Middle frontal gyrus (tissue), 1 donor: Measurements from ENCODE around the gene TCERG1L.
"Not testable (repeated sequence)": the region's sequence is repeated elsewhere in the genome, so short reads cannot be mapped to it uniquely, and the experiment has no call there.

Experiments used
- DNase-seq: peaks from one replicate; pipeline ENCODE4 v3.0.0-alpha.2; 2015; ENCODE audit warnings: low spot score; ENCODE audit errors: extremely low spot score

The TCERG1L gene

DNA sequence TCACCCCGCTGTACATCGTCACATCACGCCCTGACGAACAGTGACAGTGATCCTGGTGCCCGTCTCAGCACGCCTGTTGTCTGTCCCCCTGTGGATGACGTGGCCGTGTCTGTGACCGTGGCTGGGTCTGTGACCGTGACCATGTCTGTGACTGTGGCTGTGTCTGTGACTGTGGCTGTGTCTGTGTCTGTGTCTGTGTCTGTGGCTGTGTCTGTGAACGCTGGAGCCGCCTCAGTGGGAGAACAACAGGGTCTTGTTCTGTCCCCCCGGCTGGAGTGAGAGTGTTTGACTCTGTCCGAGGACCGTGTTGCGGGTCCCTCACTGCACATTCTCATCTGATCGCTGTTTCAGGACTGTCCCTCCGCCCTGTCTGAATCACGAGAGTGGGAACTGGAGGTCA, 202.2 kb downstream of the TCERG1L start:
- no peak for DNase-seq

DNA sequence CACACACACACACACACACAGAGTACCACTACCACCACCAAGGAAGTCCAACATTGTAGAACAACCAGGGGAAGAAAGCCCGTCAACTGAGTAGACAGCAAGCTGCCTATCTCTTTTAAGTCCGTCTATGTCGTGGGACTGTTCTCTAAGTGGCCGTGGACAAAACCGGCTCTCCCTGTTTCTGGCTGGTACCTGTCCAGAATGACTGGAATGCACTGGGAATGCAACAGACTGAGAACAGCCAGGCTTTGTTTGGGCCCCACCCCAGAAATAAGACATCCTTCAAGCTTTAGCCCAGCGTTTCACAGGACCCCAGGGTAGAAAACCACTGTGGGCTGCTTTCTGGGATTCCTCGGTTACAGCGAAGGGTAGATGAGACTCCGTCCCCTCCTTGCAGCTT, 203.6 kb downstream of the TCERG1L start:
- DNase-seq, result no peak

DNA sequence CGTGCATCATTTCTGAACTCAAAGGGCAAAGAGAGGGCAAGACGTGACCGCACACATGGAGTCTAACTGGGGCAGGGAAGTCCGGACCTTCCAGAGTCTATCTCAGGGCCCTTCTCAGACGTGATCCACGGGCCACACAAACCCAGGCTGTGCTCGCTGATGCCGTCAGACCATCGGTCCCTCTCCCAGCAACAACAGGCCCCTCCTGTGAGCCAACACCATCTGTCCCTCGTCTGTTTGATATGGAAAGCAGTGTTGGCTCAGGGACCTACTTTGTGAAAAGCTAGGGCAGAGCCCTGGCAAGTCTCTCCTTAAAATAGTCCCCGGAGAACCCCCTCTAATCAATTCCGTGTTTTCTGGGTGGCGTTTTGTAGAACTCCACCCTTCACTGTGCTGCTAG, 208.8 kb downstream of the TCERG1L start:
- no peak for DNase-seq

DNA sequence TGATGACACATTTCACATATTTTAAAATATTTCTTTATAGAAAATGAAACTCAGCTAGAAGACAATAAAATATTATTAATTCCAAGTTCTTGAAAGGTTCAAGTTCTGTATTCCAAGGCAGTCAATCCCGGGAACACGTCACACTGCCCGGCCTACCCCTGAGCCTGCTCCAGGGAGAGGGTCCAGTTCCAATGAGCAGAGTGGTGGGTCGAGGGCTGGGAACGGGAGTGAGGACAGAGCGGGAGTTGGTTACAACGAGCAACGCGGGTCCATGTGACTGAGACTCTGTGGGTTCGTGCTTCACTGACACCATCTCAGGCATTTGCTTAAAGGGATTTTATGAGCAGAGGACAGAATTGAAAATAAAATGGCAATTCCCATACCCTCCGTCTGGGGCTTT, 209.4 kb downstream of the TCERG1L start:
- no peak for DNase-seq

DNA sequence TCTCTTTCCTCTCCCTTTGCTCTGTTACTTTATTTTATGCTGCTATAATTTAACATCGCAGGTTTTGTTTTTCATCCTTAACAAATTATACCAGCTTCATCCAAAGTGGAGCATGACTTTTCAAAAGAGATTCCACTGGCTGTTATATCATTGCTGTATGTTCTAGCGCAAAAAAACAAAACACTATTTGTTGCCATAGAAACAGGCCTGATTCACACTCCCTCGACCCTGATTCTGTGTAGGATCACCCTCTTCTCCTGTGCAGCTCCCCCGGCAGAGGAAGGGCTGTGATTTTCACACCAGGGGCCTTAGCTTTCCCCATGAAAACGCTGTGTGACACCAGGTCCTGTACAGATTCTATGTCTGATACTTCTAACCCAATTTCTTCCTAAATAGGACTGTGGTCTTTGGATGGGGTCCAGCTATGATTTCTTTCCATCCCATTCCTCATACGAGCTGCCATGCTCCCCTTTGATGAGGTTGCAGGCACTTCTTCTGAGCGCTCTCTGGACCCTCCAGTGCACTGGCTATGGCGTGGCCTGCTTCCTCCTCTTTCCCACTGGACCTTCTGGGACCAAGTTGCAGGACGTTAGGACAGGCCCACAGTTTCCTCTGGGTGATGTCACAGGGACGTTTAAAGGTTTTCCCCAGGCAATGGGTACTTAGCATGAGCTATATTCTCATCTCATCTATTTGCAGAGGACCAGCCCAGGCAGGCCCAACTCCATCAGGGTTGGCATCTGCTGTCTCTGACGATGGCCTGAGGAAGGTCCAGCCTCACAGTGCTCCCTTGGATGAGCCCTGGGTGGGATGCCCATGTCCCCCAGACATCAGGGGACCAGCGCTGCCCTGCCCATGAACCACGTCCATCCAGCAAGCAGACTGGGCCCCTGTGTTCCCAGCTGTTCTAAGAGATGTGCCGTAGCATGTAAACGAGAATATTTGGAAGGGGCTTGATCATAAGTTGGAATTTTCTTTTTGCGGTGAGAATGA, 210.8 kb downstream of the TCERG1L start:
- DNase-seq, result not testable (repeated sequence)

DNA sequence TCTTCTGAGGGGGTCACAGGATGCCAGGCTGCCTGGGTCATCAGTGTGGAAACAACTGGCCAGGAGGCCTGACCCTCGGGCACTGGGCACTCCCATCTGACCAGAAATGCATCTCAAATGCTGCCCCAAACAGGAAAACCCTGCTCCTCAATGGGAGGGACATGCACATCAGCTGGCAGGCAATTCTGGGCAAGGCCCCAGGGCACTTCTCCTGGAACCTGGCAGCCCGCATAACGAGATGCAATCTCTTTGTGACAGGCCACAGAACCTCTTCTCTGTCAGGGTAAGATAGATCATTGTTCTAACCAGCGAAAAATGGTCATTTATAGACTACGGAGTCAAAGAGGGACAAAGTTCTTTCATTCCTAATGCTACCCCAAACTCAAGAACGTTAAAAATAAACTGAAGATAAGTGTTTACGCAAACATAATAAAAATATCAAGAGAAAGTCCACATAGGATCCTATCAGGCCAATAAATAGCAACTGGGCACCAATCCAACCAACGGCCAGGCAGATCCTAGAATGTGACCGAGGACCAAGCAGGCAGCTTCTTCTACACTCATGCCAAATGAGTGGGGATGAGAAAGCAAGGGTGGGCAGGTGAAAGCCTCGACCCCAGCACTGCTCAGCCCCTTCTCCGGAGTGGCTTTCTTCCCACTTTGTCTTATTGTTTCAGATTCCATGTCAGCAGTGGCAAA, 212.3 kb downstream of the TCERG1L start:
- no peak for DNase-seq

DNA sequence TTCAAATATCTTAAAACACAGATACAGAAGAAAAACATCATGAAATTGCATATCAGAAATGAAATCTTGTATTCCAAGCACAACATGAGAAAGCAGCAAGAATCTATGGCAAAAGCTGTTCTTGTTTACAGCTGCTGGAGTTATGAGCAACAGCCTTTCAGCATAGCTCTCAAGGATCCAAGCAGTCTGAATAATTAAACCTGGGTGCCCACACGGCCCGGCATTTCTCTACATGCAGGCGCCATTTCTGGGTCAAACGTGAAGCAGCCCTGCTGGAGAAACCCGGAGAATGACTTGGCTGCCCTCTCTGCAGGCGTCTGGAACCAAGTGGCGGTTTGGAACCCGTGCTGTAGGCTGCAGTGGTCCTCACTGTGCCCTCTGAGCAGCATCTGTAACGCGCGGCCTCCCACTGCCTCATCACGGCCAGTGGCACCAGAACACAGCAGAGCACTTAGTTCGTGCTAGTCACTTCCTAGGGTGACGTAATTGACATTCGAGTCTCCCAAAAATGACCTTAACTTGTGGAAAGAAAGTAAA, 213.0 kb downstream of the TCERG1L start:
- DNase-seq, result no peak

DNA sequence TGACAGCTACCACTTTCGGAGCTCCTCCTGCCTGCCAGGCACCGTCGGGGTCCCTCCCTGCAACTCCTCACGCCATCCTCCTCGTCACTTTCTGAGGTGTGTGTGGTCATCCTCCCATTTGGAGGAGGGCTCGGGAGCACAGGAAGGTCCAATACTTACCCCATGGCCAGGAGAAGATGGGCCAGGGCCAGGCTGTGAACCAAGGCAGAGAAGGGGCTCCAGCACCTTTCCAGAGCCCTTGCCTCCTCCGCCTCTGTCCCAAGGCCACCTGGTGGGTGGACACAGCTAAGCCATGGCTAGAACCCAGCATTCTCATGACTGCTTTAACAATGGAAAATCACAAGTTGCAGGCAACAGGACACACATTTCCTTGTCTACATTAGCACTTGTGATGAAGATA, 215.5 kb downstream of the TCERG1L start:
- DNase-seq, result no peak

DNA sequence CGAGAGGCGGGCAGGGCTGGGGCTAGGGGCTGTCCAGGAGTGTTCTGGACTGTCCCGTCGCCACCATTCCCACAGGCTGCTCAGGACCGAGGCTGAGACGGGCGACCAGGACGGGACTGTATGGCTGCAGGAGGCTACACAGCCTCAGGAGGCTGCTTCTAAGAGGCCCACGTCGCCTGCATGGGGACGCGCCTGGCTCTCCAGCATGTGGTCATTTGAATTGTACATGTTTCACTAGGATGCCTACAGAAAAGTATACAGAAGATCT, 216.3 kb downstream of the TCERG1L start:
- no peak for DNase-seq

DNA sequence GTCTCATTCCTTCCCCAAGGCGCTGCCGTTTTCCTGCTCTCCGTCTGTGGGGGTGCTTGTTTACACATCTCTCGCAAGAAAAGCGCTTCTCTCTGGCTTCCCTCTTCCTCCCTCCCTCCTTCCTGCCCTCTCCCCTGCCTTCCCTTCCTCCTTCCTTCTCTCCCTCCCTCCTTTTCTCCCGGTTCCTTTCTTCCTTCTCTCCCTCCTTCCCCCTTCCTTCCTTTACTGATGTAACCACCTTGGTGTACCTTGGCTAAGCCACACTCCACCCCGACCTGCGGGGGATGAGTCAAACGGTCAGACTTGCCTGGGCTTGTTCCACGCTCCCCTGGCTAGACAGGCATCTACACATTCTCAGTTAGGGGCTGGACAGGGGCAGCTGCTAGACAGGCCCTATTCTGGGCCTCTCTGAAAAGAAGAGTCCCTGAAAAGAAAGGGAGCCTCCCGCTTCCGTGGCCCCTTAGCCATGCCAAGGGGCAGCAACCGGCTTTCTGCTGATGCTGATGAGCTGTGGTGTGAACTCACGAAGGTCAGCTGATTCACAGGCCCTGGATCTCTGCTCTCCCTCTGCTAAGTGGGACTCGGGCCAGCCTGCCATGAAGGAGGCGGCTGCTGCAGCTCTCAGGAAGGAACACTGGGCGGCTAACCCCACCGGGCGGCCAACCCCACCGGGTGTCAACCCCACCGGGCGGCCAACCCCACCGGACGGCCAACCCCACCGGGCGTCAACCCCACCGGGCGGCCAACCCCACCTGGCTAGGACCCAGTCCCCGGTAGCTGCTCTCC, 216.8 kb downstream of the TCERG1L start:
- DNase-seq, result no peak

DNA sequence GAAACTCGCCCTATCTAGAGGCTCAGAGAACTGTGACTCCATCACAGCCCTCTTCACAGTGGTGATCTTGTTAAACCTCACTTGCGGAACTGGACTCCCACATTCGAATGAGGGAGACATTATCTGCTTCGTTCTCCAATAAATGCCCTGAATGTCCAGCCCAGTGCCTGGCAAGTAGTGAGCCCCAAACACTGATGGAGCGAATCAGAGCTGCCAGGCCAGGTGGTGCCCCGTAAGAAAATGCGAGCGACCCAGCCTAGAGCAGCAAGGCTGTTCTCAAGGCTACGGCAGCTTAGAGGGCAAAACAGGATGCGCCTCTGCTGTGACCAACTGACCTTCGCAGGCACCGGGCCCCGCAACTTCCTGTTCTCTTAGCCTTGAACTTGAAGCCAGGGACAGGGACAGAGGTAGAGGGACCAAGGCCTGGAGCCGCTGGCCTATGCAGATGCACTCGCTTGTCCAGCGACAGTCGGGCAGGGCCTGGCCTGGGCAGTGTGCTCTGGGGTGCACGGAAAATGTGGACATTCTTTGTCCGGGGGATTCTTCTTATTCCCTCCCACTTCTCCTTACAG, 217.6 kb downstream of the TCERG1L start:
- DNase-seq, result no peak

DNA sequence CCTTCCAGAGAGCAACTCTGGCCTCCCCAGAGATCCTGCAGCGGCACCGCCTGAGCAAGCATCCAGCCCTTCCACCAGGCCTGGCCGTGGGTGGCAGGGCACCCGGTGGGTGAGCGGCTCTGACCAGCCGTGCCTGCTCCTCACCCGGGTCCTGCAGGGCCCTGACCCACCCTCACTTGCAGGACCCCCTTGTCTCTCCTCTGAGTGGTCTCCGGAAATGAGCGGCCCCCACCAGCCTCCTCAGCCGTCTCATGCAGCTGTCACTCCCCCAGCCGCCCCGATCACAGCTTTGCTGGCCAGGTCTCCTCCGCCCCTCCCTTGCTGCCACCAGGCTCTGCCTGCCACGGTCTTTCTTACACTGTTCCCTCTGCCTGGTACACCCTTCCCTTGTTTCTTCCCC, 218.2 kb downstream of the TCERG1L start:
- no peak for DNase-seq

DNA sequence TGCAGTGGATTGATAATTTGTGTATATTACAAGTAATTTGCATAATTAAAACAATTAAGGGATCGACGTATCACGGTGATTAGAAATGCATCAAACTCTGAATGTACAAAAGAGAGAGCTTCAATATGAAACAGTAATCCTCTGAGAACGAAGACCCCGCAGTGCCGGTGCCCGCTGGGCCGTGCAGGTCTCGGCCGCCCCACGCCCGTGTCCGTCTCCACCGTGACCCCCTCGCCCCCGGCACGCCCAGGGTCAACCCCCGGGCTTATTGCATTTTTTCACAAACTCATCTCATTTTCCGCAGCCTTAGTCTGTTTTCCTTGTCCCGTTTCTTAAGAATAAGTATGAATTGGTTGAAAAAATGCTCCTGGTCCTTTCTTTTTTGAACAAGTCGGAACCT, 218.6 kb downstream of the TCERG1L start:
- no peak for DNase-seq

DNA sequence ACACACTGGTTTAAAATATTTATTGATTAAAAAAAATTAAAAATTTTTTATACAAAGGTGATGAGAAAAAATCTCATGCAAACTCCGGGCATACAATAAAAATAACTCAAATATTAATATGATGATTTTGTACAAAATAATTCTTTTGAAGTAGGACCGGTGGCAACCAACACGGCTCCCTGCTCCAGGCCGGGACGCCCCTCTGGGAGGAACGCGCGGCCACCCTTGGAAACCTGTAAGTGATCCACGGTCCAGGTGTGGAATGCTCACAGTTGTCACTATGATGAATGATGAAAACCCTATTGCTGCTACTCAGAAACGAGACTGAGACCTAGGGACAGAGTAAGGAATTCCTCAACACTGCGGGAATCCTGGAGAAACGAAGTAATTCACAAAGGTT, 219.1 kb downstream of the TCERG1L start:
- DNase-seq, result no peak

DNA sequence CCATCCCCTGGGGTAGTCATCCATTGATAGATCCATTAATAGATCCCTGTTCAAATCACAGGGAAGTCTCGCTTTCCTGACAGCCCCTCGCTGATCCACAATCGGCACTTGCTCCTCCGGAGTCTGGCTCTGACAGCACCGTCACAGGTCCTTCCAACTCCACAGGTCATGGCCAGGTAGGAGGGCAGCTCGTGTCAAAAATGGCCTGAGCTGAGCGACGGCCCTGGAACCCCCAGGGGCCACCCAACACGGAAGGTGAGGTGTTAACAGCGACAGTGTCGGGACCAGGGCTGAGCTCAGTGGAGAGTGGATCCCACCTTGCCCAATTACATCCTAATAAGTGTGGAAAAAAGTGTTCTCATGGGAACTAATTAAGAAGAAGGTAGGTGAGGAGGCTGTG, 219.8 kb downstream of the TCERG1L start:
- no peak for DNase-seq

DNA sequence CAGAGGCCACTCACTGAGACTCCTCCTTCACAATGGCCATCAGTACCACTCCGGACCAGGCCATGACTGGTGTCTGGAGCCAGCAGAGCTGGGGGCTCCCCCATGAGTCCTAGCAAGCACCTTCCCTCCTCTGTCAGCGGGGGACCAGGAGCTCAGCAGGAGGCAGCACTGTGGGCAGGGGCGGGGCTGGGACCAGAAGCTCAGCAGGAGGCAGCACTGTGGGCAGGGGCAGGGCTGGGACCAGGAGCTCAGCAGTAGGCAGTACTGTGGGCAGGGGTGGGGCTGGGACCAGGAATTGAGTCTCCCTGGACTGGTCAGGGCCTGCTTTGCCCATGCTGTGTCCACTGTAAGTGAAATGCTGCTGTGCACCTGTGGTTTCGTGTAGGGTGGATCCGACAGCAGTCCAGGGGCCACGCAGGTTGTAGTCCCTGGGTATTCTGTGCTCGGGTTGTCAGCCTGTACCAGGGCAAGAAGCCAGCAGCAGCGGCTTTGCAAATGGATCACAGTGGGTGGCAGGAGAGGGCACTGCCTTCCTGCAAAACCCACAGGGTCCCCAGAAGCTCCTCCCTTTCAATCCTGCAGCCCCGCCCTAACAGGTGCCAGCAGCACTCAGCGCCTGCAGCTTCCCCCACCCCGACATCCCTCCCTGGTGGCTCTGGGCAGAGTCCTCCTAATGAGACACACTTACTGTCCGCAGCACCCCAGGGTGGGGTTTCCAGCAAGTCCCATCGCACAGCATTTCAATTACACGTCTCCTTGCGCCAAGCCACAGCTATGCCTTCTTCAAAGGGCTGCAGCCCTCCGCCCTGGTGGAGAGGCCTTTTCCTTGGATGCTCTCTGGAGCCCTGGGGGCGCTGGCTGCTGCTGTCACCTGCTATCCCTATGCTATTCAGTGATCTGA, 220.5 kb downstream of the TCERG1L start:
- DNase-seq, result no peak

DNA sequence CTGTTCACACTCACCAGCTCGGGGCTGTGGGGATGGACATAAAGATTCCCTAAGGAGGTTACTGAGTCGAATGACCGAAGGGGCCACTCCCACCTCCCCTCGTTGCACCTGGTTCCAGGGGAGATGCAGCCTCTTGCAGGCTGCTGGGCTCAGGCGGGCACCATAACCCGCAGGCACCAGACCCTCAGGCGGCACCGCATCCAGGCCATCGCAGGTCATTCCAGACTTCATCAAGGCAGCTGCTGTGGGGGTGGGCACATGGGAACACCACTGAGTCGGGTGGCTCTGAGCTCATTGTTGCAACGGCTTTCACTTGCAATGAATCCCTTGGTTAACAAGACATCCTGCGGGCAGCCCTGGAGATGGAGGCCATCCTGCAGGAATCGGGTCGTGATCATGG, 221.7 kb downstream of the TCERG1L start:
- DNase-seq, result no peak

DNA sequence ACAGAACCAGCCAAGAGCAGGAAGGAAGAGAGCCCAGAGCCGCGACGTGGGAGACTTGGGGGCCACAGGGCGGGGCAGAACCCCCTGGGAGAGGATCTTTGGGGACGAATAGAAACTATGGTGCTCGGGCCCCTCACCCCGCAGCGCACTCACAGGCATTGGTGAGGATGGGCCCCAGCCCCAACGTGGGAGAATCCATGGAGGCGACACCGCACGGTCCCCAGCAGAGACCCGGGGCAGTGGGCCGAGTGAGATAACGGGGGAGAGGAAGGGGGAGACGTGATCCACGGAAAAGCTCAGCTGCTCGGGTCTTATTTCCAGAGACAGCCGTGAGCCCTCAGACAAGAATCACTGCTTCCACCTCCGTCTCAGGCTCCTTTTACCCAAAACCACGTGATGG, 222.4 kb downstream of the TCERG1L start:
- no peak for DNase-seq

DNA sequence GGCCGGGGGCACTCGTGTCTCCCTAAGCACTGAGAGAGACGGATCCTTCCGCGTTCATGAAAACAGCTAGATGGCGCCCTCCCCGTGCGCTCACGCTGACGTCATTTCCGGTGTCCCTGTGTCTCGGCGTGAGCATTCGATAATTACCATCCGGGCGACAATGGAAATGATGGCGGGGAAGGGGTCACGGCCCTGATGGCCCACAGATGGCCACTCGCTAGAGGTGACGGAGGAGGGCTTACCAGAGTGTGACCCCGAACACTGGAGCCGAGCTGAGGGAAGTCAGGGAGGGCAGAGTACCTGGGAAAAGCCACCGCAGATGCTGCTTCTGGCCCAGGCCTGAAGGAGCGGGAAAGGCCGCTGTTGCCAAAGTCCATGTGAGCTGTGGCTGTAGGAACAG, 222.9 kb downstream of the TCERG1L start:
- no peak for DNase-seq

DNA sequence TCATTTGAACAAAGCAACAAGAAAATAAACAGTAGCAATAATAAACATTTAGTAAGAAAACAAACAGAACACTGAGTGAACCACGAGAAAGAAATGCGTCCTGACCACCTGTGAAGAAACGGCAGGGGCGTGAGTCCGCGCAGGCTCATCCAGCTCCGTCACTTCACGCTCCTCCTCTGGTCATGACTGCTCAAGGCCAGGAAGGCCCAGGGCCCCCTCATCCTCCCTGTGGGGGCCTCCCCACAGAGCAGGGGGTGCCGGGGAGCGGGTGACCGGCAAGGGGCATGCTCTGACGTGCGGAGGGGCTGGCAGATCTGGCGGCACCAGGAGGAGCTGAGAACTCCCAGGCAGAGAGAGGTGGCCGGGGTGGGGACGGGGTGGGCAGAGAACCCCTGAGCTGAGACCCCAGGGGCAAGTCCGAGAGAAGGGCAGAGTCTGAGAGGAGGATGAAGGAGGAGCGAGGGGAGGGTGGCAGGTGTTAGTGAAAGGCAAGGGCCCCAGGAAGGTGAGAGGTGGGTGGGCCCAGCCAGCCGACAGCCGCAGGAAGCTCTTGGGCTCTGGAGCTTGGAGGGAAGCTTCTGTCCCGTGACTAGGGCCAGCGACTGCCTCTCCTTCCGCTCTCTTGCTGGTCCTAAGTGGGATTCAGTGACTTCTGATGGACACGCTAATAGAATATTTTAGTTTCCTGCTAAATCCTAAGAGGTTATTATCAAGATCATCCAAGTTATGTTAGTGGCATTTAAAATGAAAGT, 223.9 kb downstream of the TCERG1L start:
- no peak for DNase-seq
